GM19328 (cell line): ENCODE results near the gene NKX2-4.
"Not testable (repeated sequence)": the region's sequence is repeated elsewhere in the genome, so short reads cannot be mapped to it uniquely, and the experiment has no call there.

ENCODE experiments used
- ATAC-seq: cut with Tn5 transposase; IDR thresholded peaks from one replicate; pipeline ENCODE4 v1.9.1; 2021; ENCODE audit warnings: mild to moderate bottlenecking, moderate library complexity; ENCODE audit not compliant: unreplicated experiment

Gene NKX2-4

GRCh38 chr20:21394551-21394950 is 2.8 kb downstream of the NKX2-4 start:
- no peak for ATAC-seq

DNA sequence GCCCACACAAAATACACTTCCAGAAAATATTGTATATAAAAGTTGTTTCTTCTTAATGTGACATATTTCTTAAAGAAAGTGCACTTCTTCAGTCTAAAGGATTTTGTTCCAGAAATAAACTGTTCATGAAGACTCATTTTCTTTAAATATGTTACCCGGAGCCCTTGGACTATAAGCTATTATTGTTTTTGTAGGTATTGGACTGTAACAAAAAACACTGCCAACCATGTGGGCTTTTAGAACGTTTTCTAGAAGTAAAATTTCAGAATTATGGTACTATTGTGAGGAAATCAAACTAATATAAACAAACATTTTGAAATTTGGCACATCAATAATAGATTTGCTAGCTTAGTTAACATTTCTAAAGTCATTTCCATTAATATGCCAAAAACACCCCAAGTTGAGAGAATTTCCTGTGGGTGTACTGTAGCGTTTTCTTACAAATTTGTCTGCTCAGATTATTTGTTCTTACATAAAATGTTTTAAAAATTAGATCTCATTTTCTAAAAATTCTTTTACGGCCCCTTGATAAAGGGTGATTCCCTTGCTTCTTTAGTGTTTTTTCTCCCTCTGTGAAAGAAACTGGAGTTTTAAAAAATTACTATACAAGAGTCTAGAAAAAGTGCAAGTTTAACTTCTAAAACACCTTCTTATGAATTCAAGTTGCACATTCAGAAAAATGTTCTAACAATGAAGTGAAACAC is 3.4 kb downstream of the NKX2-4 start:
- ATAC-seq, result no peak

DNA sequence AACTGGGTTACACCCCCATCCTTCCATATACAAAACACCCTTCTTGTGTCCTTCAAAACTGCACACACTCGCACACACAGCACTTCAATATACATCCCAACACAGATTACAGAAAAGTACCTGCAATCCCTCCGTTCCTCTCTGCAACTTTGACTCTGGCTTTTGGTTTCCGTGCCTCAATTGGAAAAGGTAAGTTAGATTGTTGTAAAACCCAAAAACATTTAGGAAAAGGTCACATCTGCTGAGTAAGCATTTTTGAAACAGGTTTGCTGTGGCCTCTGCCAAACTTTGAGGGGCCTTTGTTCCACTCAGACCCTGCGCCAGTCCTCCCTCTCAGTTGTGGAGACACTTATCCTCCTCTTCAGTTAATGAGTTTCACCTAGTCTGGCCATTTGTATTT is 4.2 kb downstream of the NKX2-4 start:
- no peak for ATAC-seq

GRCh38 chr20:21391972-21392352 is 5.4 kb downstream of the NKX2-4 start:
- ATAC-seq, result no peak

GRCh38 chr20:21391185-21391971 is 5.9 kb downstream of the NKX2-4 start:
- ATAC-seq, result no peak

- no peak for ATAC-seq
Measured at GRCh38 chr20:21390768-21391167, 6.6 kb downstream of the NKX2-4 start.

- no peak for ATAC-seq
Measured at GRCh38 chr20:21389368-21389767, 8.0 kb downstream of the NKX2-4 start.

DNA sequence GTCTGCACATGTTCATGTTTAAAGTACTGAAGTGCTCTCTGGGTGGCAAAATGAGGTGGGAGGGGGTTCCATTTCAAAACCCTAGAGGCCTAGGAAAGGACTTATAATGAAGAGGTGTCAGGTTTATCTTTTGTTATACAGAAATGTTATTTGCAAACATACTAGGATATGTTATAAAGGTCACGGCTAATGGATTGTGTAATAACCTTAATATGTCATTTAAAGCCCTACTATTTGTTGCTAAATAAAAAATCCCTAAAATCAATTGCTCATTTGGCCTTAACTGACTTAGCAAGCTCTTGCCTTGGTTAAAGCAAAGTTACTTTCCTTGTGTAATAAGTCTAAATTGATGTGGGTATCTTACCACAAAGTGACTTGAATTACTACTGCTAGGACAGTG is 8.8 kb downstream of the NKX2-4 start:
- ATAC-seq, result no peak

DNA sequence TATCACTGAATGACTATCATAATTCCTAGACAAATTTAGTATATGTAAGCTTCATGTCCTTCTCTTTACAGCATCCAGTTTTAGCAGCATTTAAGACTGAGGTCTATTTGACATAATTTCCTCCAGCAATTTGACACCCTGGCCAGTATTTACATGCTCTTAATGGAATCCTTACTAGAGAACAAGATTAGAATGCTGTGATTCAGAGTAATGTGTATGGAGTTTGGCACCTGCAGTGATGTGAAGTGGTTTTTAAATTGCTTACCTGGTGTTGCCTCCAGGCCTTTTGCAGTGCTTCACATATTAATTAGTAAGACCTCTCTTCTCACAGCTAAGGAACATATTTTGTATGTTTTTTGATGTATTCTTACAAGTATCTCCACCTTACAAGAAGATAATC is 9.8 kb downstream of the NKX2-4 start:
- ATAC-seq, result no peak

- ATAC-seq, result no peak
Measured at GRCh38 chr20:21386111-21386510, 11.2 kb downstream of the NKX2-4 start.

GRCh38 chr20:21384308-21384892 is 12.9 kb downstream of the NKX2-4 start:
- ATAC-seq, result no peak

GRCh38 chr20:21381619-21382018 is 15.7 kb downstream of the NKX2-4 start:
- no peak for ATAC-seq

GRCh38 chr20:21380711-21381110 is 16.6 kb downstream of the NKX2-4 start:
- no peak for ATAC-seq

DNA sequence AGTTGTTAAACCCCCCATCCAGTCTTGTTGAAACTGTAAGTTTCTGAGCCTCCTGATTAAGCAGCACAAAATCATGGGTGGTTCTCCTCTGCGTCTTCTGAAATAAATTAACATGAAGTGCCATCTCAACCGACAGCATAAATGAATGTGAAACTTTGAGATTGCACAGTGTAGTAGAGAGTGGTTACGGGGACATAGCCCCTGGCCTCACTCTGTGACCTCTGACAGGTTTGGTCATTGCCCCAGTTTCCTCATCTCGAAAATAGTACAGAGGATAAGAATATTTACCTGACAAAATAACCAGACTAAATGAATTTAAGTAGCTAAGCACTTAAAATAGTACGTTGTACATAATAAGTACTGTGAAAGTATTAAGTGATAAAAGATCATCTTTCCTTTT is 19.1 kb downstream of the NKX2-4 start:
- no peak for ATAC-seq

DNA sequence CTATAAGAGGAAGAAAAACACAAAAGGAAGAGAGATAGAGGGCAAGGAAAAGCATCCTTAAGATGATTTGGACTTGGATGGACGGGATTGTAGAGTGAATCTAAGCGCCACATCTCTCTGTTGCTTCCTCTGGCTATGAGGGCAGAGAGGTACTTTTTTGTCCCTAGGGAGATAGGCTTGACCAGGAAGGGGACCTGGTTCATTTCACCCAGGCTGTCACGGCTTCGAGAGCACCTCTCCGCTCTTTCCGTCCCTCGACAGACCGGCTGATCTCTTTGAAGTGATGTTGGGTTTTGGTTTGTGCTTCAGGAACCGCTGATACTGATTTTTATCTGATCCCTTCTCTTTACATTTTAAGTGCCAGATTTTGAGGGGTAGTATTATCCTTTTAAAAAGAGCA is 19.6 kb downstream of the NKX2-4 start:
- ATAC-seq, result no peak

DNA sequence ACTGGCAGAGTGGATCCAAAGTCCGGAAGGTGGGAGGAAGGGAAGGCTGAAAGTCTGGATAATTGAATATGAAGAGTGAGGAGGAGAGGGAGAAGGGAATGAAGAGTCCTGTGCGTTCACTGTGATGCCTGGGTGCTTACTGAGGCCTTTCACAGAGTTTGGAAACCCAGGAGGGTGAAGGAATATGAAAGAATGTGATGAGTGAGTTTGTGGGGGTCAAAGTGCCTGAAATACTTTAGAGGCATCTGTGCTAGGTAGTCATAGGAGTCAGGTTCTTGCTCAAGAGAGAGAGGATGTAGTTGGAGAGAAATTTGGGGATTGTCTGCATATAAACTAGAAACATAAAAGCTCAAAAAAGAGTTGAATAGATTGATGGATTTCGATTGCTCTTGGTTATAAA is 20.7 kb downstream of the NKX2-4 start:
- ATAC-seq, result no peak

DNA sequence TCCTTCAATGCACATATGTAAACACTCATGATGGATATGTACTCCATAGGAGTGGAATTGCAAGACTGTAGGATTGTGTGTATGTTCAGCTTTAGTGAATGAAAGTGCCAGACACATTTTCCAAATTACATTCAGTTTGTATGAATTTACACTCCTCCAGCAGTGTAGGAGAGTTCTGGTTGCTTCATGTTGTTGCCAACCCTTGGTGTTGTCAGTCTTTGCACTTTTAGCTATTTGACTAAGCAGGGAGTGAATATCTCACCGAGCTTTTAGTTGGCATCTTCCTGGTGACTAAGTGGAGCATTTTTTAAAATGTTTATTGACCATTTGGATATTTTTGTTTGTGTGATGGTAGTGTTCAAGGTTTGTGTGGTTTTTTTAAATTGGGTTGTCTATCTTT is 23.9 kb downstream of the NKX2-4 start:
- ATAC-seq, result no peak

DNA sequence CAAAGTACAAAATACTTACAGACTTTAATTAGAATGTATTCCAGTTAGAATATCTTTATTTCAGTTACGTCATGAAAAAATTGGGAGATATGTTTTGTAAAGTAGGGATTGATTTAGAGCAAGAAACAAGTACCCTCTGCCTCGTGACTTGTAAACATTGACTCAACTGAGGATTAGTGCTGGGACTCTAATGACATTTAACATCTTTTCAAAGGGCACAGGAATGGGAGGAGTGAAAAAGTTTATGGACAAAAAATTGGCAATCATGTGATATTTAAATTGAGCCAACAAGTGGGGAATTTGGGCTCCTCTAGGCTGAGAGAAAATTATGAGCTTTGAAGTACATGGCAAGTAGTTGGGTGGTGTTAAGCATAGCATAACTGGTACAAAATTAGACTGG is 25.3 kb downstream of the NKX2-4 start:
- ATAC-seq, result no peak

GRCh38 chr20:21371193-21371592 is 26.1 kb downstream of the NKX2-4 start:
- no peak for ATAC-seq

GRCh38 chr20:21368791-21369190 is 28.5 kb downstream of the NKX2-4 start:
- ATAC-seq, result no peak

- not testable (repeated sequence) for ATAC-seq
Measured at GRCh38 chr20:21366273-21366672, 31.1 kb downstream of the NKX2-4 start.

GRCh38 chr20:21365771-21366170 is 31.6 kb downstream of the NKX2-4 start:
- no peak for ATAC-seq
